BLaER1 treated with 17β-estradiol and CSF1 and Interleukin-3, amounts not matched to agents 10 nM and 100 nM (cell line): Measurements from ENCODE around the gene MLYCD.

Experiments
- H3K27ac ChIP-seq, 11 experiments: shearing (Covaris generic); formaldehyde crosslinking; 2 replicates each; pipeline ENCODE4 v1.8.1; 2022
- H3K27me3 ChIP-seq, 11 experiments: shearing (Covaris generic); formaldehyde crosslinking; 2 replicates each; pipeline ENCODE4 v1.8.1; 2022
- H3K36me3 ChIP-seq, 11 experiments: shearing (Covaris generic); formaldehyde crosslinking; 2 replicates each; pipeline ENCODE4 v1.8.1; 2022
- H3K4me1 ChIP-seq, 10 experiments: shearing (Covaris generic); formaldehyde crosslinking; 2 replicates each; pipeline ENCODE4 v1.8.1; 2022
- H3K4me2 ChIP-seq, 11 experiments: shearing (Covaris generic); formaldehyde crosslinking; 2 replicates each; pipeline ENCODE4 v1.8.1; 2022
- H3K4me3 ChIP-seq, 10 experiments: shearing (Covaris generic); formaldehyde crosslinking; 2 replicates each; pipeline ENCODE4 v1.8.1; 2022
- H3K9ac ChIP-seq, 11 experiments: shearing (Covaris generic); formaldehyde crosslinking; 2 replicates each; pipeline ENCODE4 v1.8.1; 2022
- H3K9me3 ChIP-seq, 11 experiments: shearing (Covaris generic); formaldehyde crosslinking; replicated peaks in 1 of 11; 2 replicates each; pipeline ENCODE4 v1.8.1; 2022
- H4K20me1 ChIP-seq, 11 experiments: shearing (Covaris generic); formaldehyde crosslinking; 2 replicates each; pipeline ENCODE4 v1.8.1; 2022
- Cebpa-rat ChIP-seq, 11 experiments: shearing (Covaris generic); IDR thresholded peaks; 2 replicates each; pipeline ENCODE4 v1.8.1; 2022

The MLYCD gene

DNA sequence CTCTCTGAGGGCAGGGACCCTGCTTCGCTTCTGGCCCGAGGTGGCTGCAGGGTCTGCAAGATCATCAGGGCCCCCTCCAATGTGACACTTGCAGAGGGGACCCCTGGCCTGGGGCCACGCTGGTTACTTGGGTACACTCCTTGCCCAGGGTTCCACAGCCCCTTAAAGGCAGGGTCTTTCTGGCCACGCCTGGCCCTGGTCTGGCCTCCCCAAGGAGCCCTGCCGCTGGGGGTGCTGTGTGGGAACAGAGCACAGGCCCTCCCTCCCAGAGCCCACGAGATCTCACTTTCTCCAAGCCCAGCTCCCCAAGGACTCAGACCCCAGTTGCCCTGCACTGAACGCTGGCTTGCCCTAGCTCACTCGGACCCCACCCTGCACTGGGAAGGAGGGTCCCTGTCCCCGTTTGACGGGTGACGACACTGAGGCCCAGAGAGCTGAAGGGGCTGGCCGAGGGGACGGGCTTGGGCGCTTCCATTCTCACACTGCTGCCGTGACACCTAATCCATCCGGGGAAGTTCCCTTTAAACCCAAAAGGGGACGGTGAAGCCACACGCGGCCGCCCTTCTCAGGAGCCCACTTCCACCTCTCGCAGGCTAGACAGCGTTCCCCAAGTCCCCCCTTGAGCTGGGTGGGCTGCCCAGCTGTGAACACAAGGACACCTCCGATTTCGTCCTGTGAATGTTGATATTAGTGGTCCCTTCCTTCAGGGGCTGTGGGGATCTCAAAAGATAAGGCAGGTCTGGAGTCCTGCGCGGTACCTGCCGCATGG is 27.2 kb downstream of the MLYCD start:
- H3K9me3 ChIP-seq: no peaks in the 10 kb centered on the region
- H3K36me3 ChIP-seq: peaks cover 0 to 13% (median 0%) of the 10 kb centered on the region in 11 experiments; a peak in 2 of 22 replicates
- no peak for TF ChIP-seq Cebpa-rat (IDR thresholded peaks at IDR 0.05)
- no peaks in the 10 kb centered on the region for H3K27me3 ChIP-seq
- no peak overlapping the region for H3K27ac ChIP-seq
- no peak overlapping the region for H3K9ac ChIP-seq
- peaks cover 0 to 58% (median 0%) of the 10 kb centered on the region in 11 experiments; a peak in 9 of 22 replicates for H4K20me1 ChIP-seq
- H3K4me3 ChIP-seq: no peak overlapping the region
- H3K4me1 ChIP-seq: peaks cover 0 to 5% (median 0%) of the 10 kb centered on the region in 10 experiments; a peak in 1 of 20 replicates
- H3K4me2 ChIP-seq: 0 out of 22 replicates have a peak overlapping the region, but pooled peaks of 1 of the 11 experiments have one; percentile 26

DNA sequence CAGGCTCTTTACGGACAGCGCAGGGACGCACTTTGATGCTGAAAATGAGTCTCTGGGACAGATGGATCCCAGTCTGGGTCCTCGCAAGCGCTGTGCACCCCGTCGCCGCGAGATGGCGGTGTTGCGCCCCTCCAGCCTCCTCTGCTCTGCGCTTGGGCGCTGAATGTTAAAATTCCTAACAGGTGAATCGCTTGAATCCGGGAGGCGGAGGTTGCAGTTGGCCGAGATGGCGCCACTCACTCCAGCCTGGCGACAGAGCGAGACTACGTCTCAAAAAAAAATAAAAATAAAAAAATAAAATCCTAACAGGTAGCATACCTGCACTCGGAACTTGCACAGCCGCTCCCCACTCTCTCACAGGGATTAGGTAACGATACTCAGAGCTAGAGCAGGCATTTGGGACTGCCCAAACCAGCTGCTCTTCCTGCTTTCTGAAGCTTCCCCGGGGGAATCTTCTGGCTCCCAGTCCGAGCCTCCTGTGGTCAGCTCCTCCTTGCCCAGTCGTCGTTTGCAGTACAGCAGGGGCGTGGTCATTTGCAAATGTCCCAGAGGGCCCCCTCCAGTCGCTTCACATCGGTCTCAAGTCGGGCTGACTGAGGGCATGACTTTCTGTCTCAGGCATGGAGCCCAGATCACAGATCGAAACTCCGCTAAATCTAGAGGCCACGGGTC is 27.9 kb downstream of the MLYCD start:
- H3K36me3 ChIP-seq: peaks cover 0 to 11% (median 0%) of the 10 kb centered on the region in 11 experiments; a peak in 2 of 22 replicates
- peaks cover 0 to 65% (median 0%) of the 10 kb centered on the region in 11 experiments; a peak in 9 of 22 replicates for H4K20me1 ChIP-seq
- H3K27me3 ChIP-seq: no peaks in the 10 kb centered on the region
- no peak for TF ChIP-seq Cebpa-rat (IDR thresholded peaks at IDR 0.05)
- H3K4me3 ChIP-seq: no peak overlapping the region
- no peak overlapping the region for H3K27ac ChIP-seq
- H3K9me3 ChIP-seq: no peaks in the 10 kb centered on the region
- no peak overlapping the region for H3K9ac ChIP-seq
- H3K4me1 ChIP-seq: peaks cover 0 to 5% (median 0%) of the 10 kb centered on the region in 10 experiments; a peak in 1 of 20 replicates
- 0 out of 22 replicates have a peak overlapping the region, but pooled peaks of 2 of the 11 experiments have one; percentile 1 to 26 for H3K4me2 ChIP-seq

DNA sequence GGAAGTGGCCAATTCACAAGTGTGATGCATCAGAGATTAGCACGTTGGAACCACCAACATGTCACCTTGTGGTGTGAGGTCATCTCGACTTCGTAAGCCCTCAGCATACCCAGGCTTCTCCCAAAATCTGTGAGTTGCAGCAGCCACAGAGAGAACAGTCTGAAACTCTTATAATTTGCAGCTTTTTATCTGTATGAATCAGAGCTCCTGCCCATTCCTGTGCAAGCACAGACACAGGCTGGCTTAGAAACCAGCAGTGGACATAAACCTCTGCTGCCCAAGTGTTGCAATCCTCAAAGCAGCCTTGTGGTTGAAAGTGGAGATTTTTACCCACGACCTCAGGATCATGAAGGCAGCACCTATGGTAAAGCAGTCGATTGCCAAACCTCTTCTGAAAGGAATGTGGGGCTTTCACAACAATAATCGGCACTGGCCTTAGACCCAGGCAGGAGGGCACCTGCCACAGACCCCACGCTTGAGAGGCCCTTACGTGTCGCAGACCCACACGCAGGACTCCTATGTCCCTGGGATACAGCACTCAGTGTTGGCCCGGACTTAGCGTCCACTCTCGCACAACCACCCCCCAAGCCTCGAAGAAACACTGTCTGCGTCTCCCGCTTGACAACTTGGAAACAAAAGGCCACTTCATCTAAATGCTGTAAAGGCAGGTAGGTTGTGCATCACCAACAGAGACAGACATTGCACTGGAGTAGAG is 29.6 kb downstream of the MLYCD start:
- H3K27me3 ChIP-seq: no peaks in the 10 kb centered on the region
- H3K9ac ChIP-seq: no peak overlapping the region
- no peak overlapping the region for H3K27ac ChIP-seq
- H3K4me1 ChIP-seq: peaks cover 2 to 9% (median 5%) of the 10 kb centered on the region in 10 experiments; a peak in 18 of 20 replicates
- H3K4me2 ChIP-seq: no peak overlapping the region
- no peaks in the 10 kb centered on the region for H3K9me3 ChIP-seq
- H4K20me1 ChIP-seq: peaks cover 0 to 56% (median 0%) of the 10 kb centered on the region in 11 experiments; a peak in 9 of 22 replicates
- peaks cover 0 to 9% (median 0%) of the 10 kb centered on the region in 11 experiments; a peak in 1 of 22 replicates for H3K36me3 ChIP-seq
- TF ChIP-seq Cebpa-rat (IDR thresholded peaks at IDR 0.05): no peak
- no peak overlapping the region for H3K4me3 ChIP-seq

DNA sequence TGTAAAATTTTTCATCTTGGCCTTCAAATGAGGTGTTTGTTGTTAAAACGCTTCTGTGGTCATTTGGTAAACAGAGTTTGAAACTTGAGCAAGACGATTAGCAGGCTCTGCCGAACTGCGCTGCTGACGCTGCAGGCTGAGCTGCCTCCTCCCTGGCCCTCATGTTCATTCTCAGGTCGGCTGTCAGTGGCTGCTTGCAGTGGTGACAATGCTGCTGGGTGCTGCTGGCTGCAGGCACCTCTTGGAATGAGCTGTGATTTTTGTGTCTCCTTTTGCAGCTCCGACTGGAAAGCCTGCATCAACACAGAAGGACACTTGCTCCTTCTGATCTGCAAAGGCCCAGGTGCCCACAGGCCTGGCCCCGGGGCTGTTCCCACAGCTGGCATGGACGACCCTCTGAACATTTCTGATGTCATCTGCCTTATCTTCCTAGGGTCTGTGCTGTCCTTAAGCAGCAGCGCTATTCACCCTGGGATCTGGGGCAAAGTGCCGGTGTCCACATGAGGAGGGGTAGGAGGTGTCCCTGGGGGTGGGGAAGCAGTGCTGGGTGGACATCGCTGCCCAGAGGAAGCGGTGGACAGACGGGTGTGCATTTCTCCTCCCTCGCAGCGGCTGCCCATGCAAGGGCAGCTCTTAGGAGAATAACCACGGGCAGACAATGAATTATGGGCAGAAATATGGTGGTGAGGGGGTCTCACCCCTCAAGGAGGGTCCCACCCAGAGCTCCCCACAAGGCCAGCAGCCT is 31.1 kb downstream of the MLYCD start:
- H3K36me3 ChIP-seq: no peaks in the 10 kb centered on the region
- H3K9ac ChIP-seq: no peak overlapping the region
- H3K4me2 ChIP-seq: no peak overlapping the region
- TF ChIP-seq Cebpa-rat (IDR thresholded peaks at IDR 0.05): no peak
- no peak overlapping the region for H3K27ac ChIP-seq
- H3K27me3 ChIP-seq: no peaks in the 10 kb centered on the region
- peaks cover 14 to 23% (median 20%) of the 10 kb centered on the region in 10 experiments; a peak in 19 of 20 replicates for H3K4me1 ChIP-seq
- H3K4me3 ChIP-seq: no peak overlapping the region
- H3K9me3 ChIP-seq: no peaks in the 10 kb centered on the region
- H4K20me1 ChIP-seq: peaks cover 0 to 41% (median 0%) of the 10 kb centered on the region in 11 experiments; a peak in 8 of 22 replicates

DNA sequence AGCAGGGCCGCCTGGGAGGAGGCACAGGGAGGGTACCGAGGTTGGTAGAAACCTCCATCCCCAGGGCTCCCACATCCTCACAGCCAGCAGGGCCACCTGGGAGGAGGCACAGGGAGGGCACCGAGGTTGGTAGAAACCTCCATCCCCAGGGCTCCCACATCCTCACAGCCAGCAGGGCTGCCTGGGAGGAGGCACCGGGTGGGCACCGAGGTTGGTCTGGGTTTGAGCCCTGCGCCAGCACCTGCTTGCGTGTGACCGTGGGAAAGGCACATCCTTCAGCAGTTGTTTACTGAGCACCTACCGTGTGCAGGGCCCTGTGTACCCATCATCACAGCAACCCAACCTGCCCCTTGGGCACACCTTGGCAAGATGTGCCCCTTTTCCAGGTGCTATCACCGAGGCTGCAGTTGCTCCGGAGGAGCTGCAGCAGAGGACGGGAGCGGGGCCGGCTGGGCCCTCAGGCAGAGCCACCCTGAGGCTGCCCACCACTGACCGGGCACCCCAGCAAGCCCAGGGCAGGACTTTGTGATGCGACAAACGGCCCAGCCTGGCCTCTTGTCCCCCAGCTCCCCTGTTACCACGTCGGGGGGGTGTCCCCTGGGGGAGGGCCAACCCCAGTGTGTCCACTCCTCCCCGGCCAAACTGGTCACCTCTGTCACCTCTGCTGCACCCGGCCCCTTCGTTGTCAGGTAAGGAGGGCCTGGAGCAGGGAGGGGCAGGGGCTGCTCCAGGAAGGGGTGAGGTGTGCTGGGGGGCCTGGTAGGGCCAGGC is 32.0 kb downstream of the MLYCD start:
- peaks cover 0 to 31% (median 0%) of the 10 kb centered on the region in 11 experiments; a peak in 7 of 22 replicates for H4K20me1 ChIP-seq
- TF ChIP-seq Cebpa-rat (IDR thresholded peaks at IDR 0.05): no peak
- no peak overlapping the region for H3K4me3 ChIP-seq
- H3K27me3 ChIP-seq: no peaks in the 10 kb centered on the region
- no peaks in the 10 kb centered on the region for H3K36me3 ChIP-seq
- no peak overlapping the region for H3K27ac ChIP-seq
- H3K4me2 ChIP-seq: no peak overlapping the region
- H3K4me1 ChIP-seq: peaks cover 14 to 28% (median 22%) of the 10 kb centered on the region in 10 experiments; a peak in 19 of 20 replicates
- no peaks in the 10 kb centered on the region for H3K9me3 ChIP-seq
- no peak overlapping the region; a peak in 1 of 22 replicates for H3K9ac ChIP-seq

DNA sequence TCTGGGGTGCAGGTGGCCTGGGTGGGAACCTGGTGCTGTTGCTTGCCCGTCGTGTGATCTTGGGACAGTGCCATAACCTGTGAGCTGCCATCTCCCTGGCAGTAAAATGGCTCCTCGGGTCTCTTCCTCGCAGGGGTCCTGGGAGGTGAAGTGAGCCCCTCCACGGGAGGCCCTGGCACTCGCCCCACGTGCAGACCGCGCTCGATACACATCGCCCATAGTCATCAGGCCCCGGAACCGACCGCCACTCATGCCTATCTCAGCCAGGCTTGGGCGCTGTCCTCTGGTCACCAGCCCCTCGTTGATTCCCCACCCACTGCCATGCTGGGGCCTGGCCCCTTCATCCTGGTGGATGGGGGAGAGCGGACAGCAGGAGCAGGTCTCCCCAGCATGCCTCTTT is 32.6 kb downstream of the MLYCD start:
- Histone ChIP-seq H3K9me3 (no peaks in the 10 kb centered on the region), H3K27ac (no peak overlapping the region), H4K20me1 (peaks cover 0 to 25% (median 0%) of the 10 kb centered on the region in 11 experiments; a peak in 7 of 22 replicates), H3K4me1 (peaks cover 14 to 26% (median 21%) of the 10 kb centered on the region in 10 experiments; a peak in 19 of 20 replicates), H3K4me3 (no peak overlapping the region), H3K27me3 (no peaks in the 10 kb centered on the region), H3K36me3 (no peaks in the 10 kb centered on the region), H3K9ac (no peak overlapping the region), H3K4me2 (no peak overlapping the region)
- no peak for TF ChIP-seq Cebpa-rat (IDR thresholded peaks at IDR 0.05)

DNA sequence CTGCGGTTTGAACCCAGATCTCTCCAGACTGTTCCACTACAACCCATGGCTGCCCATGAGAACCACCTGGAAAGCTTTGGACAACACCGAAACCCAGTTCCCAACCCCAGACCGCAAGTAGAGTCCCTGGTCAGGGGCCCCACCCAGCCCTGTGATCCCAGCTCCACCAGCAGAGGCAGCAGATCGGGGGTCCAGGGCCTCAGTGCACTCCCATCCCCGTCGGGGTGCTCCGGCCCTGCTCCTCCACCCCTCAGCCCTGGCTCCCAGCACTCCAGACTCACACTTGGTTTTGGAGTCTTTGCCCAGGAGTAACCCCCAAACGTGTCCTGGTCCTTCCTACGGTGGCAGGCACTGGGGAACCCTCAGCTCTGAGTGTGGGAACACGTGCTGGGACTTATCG is 33.4 kb downstream of the MLYCD start:
- Histone ChIP-seq H3K4me3 (no peak overlapping the region), H3K9me3 (no peaks in the 10 kb centered on the region), H3K9ac (no peak overlapping the region), H3K27me3 (no peaks in the 10 kb centered on the region), H3K4me1 (peaks cover 14 to 26% (median 20%) of the 10 kb centered on the region in 10 experiments; a peak in 19 of 20 replicates), H3K4me2 (no peak overlapping the region), H3K36me3 (no peaks in the 10 kb centered on the region), H4K20me1 (peaks cover 0 to 21% (median 0%) of the 10 kb centered on the region in 11 experiments; a peak in 4 of 22 replicates), H3K27ac (no peak overlapping the region)
- TF ChIP-seq Cebpa-rat (IDR thresholded peaks at IDR 0.05): no peak
